ENCODE data around the gene SAYSD1.

DNA sequence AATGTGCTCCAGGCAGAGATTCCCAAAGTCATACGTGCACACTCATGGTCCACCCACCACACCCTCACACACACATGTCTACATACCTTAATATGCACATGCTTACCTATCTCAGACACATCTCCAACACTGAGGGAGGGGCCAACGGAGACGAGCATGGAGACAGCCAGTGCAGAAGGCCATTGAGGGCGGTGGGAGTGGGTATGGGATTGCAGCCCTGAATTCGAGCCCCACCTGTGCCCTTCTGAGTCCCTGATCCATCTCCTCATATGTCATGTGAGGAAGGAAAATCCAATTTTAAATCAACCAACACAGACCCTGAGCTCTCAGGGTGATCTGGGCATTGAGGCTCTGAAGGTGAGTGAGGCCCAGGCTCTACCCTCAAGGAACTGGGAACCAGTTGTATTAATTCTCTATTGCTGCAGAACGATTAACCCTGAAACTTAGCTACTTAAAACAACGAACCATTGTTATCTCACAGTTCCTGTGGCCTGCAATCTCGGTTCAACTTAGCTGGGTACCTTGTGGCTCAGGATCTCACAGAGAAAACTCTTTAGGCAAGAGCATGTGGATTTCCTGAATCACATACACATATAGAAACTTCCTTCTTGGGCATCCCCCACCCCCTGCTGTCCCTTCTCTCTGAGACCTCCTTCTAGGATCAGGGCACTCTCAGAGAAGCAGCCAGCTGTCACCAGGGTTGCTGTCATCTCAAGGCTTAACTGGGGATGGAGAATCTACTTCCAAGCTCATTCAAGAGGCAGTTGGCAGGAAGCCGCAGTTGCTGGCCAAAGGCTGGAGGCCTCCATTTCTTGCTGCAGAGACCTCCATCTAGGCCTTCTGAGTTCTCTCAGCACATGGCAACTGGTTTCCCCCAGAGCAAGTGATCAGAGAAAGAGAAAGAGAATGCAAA is 38.1 kb downstream of the SAYSD1 start:
- TF ChIP-seq, protein P1, sequence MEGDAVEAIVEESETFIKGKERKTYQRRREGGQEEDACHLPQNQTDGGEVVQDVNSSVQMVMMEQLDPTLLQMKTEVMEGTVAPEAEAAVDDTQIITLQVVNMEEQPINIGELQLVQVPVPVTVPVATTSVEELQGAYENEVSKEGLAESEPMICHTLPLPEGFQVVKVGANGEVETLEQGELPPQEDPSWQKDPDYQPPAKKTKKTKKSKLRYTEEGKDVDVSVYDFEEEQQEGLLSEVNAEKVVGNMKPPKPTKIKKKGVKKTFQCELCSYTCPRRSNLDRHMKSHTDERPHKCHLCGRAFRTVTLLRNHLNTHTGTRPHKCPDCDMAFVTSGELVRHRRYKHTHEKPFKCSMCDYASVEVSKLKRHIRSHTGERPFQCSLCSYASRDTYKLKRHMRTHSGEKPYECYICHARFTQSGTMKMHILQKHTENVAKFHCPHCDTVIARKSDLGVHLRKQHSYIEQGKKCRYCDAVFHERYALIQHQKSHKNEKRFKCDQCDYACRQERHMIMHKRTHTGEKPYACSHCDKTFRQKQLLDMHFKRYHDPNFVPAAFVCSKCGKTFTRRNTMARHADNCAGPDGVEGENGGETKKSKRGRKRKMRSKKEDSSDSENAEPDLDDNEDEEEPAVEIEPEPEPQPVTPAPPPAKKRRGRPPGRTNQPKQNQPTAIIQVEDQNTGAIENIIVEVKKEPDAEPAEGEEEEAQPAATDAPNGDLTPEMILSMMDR (IDR thresholded peaks at IDR 0.05): no peak
- TF ChIP-seq POLR2A (IDR thresholded peaks at IDR 0.05): no peak
